ENCODE data around the gene DOCK8.
A peak's percentile ranks its signal among the peaks of the same experiment; 100 is the strongest.

DOCK8 gene

DNA sequence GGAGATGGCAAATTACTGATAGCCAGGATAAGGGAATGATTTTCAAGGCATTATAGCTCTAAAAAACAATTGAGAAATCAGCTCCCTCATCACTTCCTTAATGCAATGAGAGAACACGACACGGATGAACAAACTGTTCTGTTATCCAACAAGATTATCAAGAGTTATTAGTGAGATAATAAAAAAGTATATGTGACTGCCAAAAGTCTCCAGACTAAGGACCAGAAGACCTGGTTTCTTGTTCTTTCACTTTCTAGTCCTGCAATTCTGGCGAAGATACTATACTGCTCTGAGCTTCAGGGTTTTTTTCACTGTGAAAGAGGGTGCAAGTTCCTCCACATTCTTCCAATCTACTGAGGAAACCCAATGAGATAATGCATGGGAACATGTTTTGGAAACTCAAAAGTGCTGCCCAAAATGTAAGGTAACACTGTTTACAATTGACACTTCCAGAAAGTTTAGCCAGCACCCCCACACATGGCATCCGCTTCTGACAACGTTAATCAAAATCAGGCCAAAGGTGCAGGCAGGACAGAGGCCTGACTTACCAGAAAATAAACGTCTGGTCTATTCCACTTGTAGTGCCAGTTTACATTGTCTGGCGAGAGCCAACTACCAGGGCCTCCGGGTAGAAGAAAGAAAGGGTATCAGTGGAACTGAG is 254.2 kb downstream of the DOCK8 start:
- peak in 1 of 2 experiments; percentile 11 for DNase-seq

DNA sequence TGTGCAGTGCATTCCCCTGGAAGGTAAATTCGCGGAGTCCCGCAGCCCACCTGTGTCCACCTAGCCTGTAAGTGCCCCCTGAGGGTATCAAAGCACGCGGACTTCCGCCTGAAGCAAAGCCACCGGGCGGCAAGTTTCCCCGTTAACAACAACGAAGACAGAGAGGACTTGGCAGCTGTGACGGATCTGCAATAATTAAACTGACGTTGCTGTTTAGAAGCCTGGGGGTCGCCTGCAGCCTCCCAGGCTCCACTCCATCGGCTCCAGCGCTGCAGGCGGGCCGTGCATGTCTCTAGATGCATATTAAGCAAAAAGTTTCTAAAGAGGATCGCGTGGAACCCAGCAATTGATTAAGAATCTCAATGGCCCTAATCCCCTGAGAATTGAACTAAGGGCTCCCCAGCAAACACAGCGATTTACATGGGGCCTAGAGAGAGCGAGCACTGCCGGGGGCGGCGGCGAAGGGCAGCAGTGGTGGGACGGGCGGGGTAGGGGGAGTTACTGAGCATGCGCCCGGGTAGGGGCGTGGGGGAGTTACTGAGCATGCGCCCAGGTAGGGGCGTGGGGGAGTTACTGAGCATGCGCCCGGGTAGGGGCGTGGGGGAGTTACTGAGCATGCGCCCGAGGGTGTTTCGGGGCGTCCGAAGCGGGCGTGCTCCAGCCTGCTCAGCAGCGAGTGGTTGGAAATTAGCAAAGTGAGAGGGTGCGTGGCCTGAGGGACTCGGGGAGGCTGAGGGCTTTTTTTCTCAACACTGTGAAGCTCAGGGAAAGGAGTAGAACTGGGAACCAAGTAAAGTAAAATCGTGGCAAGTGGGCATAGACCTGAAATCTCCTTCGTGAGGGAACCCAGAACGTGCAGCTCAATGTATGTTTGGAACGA is 255.2 kb downstream of the DOCK8 start:
- DNase-seq = peak; percentile 82 to 88

DNA sequence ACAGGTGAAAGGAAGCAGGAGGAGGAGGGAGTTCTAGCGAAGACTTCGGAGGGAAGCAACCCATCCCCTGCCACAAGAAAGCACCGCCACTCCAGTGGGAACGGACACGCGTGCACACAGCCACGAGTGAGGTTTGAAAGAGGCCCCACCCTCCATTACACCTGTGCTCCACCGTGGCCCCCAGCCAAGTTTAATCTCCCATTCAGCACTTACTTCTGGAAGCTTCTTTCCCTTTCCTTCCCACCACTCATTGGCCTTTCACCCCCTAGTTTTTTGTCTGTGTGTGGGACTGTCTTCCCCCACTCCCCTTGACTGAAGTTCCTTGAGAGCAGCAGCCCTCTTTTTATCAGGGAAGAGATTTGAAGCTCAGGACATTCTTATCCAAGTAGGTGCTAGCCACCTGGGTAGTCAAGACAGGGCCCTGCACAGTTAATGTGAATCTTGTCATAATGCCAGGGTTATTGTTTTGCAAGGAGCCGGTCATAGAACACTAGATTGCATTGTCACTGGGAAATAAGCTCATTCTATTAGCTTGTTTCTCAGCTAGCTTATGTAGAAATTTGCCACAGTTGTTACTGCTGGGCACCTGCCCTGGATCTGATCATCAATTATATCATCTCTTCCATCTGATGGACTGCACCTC is 256.0 kb downstream of the DOCK8 start:
- DNase-seq = no peak

DNA sequence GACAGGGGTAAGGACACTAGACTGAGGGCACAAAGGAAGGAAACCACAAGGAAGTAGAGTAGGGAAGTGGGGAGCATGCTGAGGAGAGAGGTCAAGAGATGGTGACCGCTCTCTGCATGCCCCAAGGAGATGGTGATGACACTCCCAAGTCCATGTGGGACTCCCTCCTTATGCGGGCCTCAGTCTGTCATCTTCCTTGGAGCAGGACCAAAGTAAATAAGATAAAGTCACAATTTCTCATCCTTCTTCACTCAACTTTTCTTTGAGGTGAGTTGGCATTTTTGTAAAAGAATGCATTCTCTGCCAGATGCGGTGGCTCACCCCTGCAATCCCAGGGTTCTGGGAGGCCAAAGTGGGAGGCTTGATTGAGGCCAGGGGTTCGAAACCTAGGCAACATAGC is 256.7 kb downstream of the DOCK8 start:
- no peak for DNase-seq

DNA sequence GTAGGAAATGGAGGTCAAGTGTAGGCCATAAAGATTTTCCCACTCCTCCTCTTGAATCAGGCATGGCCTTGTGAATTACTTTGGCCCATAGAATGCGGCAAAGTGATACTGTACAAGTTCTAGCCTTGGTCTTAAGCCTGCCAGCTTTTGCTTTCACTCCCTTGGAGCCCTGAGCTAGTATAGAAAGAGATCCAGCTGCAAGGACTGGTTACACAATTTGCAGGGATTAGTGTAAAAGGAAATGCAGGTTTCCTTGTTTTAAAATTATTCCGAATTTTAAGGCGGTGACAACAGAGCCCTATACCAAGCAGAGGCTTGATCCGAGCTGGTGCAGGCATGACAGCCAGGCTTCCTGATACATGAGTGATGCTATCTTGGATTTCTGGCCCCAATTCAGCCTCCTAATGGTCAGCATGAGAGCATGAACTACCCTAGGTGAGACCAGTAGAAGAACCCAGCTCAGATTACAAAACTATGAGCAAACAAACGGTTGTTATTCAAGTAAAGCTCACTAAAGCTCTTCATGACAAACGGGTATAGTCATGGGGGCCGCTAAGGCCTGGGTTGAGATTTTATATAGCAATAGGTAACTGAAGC is 257.9 kb downstream of the DOCK8 start:
- DNase-seq = no peak

DNA sequence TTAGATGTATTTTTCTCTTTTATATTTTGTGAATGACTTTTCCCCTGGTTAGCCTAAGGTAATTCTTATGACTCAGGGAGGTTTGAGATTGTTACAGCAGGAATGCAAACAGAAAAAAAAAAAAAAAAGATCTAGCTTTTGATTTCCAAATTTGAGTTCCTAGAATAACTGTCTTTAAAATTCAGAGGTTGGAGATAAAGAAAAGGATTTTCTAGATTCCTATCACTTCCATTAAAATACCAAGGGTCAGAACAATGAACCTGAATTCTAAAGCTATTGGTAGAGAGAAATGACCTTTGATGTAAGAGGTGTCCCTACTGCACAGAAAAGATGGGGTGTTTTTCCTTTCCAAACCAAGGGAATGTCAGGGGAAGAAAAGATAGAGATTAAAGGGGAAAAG is 262.5 kb downstream of the DOCK8 start:
- DNase-seq = no peak

DNA sequence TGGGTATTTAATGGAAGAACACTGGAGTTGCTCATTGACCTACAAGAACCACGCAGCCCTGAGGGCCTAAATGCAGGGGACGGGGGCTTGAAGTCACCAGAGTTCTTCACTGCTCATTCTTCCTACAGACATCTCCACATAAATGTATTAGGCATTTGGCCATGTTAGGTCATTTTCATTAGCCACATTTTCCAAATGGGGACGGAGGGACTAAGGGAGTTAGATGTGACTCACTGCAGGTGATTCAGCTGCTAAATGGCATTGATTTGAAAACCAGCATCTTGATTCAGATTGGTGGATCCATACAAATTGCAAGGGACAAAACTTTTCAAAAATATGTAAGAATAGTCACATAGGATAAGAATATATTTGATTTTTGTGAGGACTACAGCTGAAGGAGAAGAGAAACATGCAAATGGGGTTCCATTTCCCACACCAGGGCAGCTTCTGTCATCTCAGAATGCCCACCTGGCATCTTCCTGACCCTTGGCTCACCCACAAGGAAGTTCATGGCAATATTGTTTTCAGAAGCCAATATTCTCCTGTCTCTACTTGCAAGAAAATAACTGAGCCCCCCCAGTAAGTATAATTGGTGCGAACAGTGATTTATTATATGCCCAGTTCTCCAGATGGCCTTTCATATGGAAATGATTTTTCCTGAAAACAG is 264.8 kb downstream of the DOCK8 start:
- no peak for DNase-seq

DNA sequence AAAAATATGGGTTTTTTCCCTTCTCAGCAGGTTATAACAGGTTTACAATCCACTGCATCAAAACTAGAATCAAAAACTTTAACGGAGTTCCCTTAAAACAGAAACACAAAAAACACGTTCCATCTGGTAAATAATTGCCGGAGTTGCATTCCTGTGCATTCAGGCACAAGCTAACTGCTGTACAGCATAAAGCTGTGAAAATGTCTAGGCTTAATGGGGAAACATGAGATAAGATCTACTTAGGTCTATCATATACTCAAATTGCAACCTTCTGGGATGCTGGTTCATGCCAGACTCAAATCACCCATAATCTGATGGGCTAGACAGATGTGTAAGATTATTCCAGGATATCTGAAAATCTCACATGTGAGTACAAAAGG is 265.3 kb downstream of the DOCK8 start:
- no peak for DNase-seq

DNA sequence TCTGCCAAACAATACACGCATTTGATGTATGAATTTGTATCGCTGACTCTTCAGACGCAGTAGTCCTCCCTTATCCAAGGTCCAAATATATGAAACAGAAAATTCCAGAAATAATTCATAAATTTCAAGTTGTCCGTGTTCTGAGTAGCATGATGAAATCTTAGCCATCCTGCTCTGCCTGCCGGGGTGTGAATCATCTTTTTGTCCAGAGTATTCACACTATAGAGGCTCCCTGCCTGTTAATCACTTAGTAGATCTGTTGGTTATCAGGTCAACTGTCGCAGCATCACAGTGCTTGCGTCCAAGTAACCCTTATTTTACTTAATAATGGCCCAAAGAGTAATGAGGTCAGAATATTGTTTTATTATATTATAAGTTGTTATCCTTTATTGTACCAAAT is 268.1 kb downstream of the DOCK8 start:
- no peak for DNase-seq

DNA sequence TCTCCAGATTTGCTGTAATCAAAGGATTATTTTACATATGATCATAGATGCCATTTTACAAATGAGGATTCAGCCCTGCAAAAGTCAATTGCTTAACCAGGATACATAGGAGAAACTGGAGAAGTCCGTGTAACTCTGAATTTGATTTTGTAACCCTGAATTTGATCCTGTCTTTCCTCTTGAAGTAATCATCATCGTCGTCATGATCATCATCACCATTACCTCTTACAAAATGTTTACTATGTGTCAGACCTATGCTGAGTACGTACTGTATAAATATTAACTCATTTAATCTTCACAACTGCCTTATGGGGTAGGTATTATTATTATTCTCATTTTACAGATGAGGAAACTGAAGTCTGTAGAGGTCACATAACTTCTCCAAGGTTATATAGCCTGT is 271.5 kb downstream of the DOCK8 start:
- no peak for DNase-seq

DNA sequence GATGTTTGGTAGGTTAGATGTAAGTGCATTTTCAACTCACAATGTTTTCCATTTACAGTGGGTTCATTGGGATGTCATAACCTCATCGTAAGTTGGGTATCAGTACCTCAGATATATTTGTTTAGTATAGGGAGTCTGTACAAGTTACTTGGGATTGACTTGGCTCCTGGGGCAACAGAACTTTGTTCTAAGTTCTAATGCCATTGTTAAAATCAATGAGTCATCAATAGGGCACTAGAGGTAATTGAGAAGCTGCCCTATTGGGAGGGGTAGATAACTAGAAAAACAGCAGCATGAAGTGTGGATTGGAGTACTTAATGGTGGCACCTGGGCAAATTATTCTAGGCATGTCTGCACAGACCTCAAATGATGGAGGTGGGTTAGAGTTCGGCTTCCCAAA is 272.8 kb downstream of the DOCK8 start:
- DNase-seq = no peak

DNA sequence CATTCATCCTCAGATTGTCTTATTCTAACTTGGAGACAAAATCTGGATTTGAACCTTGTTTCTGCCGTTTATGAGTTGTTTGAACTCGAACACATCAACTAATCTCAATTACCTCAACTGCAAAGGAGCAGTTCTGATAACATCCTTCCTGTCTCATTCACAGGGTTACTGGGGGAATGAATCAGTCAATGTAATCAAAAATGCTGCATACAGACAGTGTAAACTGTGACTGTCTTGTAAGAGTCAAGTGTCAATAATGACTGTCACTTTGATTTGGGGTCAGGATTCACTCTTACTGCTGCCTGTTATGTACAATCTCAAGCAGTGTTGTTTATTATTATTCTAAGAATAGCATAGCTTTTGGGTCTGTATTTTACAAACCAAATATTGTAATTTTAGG is 273.8 kb downstream of the DOCK8 start:
- no peak for DNase-seq

DNA sequence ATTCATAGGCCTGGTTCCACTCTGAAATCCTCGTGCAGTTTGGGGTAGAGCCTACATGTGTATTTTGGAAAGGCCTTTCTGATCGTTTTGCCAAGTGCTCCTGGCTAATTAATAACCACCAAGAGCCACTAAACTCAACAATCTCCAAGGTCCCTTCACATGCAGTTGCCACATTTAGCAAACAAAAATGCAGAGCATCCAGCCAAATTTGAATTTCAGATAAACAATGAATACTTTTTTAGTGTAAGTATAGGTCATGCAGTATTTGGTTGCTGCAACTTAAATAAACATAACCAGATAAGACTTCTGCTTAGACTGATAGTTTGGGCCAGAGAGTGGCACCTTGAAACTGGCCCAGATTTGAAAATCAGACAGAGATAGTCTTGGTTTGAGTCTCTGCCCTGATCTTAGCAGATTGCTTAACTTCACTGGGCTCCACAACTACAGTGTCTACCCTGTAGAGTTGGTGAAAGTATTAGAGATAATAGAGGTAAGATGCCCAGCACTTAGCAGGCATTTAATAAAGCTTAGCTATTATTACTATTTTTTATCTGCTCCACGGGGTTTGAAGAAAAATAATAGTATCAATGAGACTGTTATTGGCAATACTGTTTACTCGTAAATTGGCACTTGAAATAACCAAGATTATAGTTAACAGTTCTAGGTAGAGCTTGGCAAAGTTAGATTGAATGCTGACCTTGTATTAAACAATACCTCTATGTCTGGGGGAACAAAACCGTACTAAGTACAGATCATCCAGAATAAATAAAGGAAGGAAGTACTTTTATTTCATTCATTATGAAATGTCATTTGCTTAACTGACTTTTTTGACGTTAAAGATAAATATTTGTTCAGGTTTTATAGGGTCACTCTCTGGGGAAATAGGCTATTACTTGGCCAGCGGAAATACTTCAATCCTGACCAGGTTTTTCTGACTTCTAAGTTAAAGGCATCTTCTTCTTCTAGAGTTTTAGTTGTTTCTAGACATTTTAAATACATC is 274.8 kb downstream of the DOCK8 start:
- no peak for DNase-seq

DNA sequence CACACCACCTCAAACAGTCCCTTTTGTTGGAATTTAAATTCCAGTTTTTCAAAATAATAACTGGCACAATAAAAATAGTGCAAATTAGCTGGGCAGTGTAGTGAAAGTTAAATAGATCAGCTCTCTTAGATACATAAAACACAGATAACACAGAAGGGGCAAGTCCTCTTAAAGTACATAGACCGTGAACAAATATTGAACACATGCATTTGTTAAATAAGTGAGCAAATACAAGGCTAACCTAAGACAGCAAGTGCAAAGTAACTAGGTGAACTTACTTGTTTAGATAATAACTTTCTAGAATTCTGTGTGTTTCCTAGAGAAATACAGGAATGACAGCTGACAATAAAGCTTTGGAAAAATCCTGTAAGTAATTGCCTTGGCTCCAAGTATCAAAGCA is 280.1 kb downstream of the DOCK8 start:
- no peak for DNase-seq

DNA sequence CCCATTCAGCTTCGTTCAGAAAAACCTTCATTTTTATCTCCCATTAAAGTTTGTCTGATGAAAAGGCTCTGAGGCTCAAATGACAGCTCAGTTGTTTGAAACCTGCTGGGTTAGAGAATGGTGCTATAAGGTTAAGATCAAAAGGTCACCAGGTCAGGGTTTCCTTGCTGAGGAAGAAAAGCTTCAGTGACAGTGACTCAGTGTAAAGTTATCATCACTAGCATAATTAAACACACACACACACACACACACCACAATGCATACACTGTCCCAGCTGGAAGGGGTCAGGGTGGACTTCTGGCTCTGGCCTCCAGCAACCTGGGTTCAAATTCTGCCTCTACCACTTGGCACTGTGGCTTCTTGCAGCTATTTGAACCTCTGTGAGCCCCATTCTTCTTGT is 281.1 kb downstream of the DOCK8 start:
- DNase-seq = no peak

DNA sequence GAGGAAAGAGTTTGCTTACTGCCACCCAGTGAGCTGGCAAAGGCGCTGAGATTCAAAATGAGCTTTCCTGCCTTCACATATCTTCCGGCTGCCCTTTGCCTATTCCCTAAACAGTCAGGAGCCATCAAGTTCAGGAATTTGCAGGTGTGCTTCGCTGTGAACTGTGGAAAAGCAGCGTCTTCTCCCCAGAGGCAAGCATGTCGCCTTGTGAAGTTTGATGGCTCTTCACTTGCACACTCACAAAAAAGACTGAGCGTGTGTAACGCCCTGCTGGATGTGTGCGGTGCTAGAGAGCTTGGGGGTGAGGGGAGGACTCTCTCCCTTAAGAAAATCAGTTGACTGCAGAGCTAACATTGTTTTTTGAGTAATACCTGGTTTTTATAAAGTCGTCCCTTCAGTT is 288.7 kb downstream of the DOCK8 start:
- peak in 1 of 2 experiments; percentile 12 for DNase-seq

DNA sequence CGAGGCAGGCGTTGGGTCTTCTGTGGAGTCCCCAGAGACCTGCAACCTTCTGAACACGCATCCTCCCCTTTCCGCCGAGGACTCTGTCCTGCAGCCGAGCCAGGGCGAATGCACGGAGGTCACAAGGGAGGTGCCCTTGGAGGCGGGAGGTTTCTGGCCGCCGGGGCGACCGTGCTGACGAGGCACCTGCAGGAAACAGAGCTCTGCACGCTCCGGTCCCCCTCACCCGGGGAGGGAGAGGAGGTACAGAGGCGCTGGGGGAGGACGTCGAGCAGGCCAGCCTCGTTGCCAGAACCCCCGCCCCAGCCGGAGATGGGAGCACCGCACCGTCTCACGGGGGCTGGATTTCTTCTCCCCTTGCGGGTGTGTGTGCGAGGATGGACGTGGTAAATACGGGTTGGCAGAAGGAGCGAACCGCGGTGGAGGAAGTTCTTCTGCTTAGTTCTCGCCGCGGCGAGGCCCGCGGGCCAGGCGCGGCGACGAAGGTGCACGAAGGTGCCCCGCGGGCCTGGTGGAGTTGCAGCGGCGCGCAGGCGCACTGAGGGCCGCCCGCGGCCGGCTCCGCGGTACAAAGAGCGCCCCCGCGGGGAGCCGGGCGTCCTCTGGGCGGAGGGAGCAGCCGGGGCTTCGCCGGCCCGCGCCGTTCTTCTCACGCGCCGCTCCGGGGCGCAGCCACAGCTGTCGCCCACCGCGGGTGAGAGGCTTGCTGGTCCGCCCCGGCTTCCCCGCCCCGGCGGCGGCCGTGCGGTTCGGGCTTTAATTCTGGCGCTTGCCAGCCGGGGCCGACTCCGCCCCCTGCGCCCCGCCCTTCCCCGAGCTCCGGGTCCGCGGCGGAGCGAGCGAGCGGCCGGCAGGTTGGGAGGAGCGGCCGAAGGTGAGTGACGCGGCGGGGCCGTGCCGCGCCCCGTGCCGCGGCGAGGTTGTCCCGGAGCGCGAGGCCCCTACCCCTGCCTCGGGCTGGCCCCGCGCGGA is 289.5 kb downstream of the DOCK8 start, which contains the start of gene KANK1:
Gene KANK1 (plus strand): TSS at position 815 of the 972 bp plus-strand sequence.
- DNase-seq = peak; percentile 76 to 81

DNA sequence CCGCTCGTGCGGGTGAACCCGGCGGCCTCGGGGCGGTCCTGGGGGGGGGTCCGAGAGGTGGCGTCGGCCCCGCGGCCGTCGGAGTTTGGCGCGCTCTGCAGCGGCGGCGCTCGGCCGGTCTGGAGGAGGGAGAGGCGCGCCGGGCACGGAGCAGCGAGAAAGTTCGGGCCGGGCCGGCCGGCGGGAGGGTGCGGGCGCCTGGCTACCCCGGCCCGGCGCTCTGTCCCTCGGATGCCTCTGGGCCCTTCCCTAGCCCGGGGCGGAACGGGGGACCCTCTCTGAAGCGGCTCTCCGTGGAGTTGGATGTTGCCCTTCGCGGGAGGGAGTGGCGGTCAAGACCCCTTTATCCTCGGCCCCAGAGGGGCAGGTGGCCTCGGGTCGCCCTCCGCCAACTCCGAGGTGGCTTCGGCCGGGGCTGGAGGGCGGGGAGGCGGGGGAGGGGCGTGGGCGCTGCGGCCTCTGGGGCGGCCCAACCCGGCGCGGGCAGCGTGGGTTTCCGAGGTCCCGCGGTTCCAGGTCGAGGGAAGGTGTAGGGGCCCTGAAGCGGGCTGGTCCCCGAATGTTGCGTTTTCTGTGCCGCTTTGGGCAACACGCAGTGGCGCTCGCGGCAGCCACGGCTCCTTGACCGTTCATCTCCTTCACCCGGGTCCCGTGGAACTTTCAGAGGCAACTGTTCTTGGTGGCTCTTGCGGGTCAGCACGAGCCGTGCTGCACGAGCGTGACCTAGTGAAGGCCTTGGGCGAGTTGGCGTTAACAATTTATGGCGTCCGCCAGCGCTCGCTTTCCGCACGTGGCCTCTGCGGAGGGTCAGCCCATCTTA is 290.5 kb downstream of the DOCK8 start:
- DNase-seq = peak; percentile 27 to 38

DNA sequence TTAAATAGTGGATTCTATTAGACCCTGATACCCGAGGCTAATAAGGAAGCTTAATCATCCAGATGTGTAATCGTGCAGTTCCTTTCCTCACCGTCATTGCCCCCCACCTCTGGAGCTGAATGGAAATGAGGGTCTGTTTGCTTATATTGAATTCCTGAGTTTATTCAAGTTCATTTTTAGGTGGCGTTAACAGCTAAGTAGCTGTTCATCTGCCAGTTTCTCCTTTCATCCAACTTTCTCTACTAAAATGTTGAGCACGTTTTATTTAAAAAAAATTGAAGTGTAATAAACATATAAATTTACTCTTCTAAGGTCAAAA is 291.0 kb downstream of the DOCK8 start:
- DNase-seq = no peak

DNA sequence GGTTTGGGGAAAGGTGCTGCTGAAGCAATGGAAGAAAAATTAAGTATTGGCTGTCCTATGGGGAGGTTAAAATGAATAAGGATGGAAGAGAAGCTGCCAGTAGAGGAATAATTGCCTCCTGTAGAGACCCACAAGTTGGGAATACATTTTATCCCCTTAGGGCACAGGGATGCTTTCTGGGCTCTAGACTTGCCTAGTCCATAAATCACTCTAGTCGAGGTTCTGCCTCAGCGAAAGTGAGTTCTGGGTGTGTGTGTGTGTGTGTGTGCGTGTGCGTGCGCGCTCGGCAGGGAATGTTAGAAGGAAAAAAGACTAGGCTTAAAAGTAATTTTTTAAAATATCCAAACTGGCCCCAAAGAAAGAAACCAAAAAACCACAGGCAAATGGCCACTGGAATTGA is 291.6 kb downstream of the DOCK8 start:
- no peak for DNase-seq

Data from activated CD4-positive, alpha-beta T cell treated with anti-CD3 and anti-CD28 coated beads, Interleukin-2, amount 50 U/mL, for 48 hours (primary cell).